Left ventricle myocardium inferior (tissue), 1 donor: ENCODE data around the gene FNDC3B. TPM values are rescaled to one million over a fixed set of nuclear protein-coding genes. Genes with fewer than 3 reads are reported as not detected.

Experiments used
- DNase-seq: peaks from one replicate; pipeline ENCODE4 v3.0.0-alpha.2; 2020
- H3K27ac ChIP-seq: fragments of 200-600 bp; replicated peaks from 2 replicates; pipeline ENCODE4 v1.8.0; 2021
- H3K27me3 ChIP-seq: fragments of 200-600 bp; 2 replicates; pipeline ENCODE4 v1.8.0; 2021; ENCODE audit warnings: low read depth
- H3K36me3 ChIP-seq: fragments of 200-600 bp; 2 replicates; pipeline ENCODE4 v1.8.0; 2021
- H3K4me1 ChIP-seq: fragments of 200-600 bp; 2 replicates; pipeline ENCODE4 v1.8.0; 2021
- H3K4me3 ChIP-seq: fragments of 200-600 bp; 2 replicates; pipeline ENCODE4 v1.8.0; 2021; ENCODE audit warnings: mild to moderate bottlenecking, moderate library complexity
- H3K9me3 ChIP-seq: fragments of 200-600 bp; replicated peaks from 2 replicates; pipeline ENCODE4 v1.8.0; 2021
- intact Hi-C: fragments of 100-400 bp; cut with micrococcal nuclease; formaldehyde crosslinking; loops from one replicate; pipeline ENCODE4 v1.11.0; 2022
- total RNA-seq: library from RNA; stranded (reverse); fragmentation: NEBNext Ultra II Directional; extraction: Animal tissue kit (Norgen Biotek cat#: 25700); gene quantifications from one replicate; pipeline ENCODE4 v1.2.1, GENCODE V29; 2021
- TF ChIP-seq, protein P1 (sequence below): fragments of 200-600 bp; IDR thresholded peaks from 2 replicates; pipeline ENCODE4 v1.8.0; 2021; ENCODE audit warnings: antibody characterized with exemption, mild to moderate bottlenecking, borderline replicate concordance
- donor health status: DM: no; HTN: yes; CAD: no; lungs with severe emphysema.

Gene FNDC3B
- total RNA-seq, 1 donor from 2014 or later = 75.7 TPM

GRCh38 chr3:172317984-172318383 lies 278.6 kb downstream of the FNDC3B start:
- H3K27ac ChIP-seq = peak overlapping the region; percentile 74
- H3K4me1 ChIP-seq = peaks cover 100% of the 10 kb centered on the region
- H3K9me3 ChIP-seq = no peaks in the 10 kb centered on the region
- H3K4me3 ChIP-seq = no peak overlapping the region
- H3K27me3 ChIP-seq = no peaks in the 10 kb centered on the region
- peaks cover 14% of the 10 kb centered on the region for H3K36me3 ChIP-seq
- DNase-seq = peak; percentile 62
- TF ChIP-seq, protein P1, sequence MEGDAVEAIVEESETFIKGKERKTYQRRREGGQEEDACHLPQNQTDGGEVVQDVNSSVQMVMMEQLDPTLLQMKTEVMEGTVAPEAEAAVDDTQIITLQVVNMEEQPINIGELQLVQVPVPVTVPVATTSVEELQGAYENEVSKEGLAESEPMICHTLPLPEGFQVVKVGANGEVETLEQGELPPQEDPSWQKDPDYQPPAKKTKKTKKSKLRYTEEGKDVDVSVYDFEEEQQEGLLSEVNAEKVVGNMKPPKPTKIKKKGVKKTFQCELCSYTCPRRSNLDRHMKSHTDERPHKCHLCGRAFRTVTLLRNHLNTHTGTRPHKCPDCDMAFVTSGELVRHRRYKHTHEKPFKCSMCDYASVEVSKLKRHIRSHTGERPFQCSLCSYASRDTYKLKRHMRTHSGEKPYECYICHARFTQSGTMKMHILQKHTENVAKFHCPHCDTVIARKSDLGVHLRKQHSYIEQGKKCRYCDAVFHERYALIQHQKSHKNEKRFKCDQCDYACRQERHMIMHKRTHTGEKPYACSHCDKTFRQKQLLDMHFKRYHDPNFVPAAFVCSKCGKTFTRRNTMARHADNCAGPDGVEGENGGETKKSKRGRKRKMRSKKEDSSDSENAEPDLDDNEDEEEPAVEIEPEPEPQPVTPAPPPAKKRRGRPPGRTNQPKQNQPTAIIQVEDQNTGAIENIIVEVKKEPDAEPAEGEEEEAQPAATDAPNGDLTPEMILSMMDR = no peak
- intact Hi-C loops = no loop called here

GRCh38 chr3:172319595-172319994 lies 280.2 kb downstream of the FNDC3B start:
- intact Hi-C loops = no loop called here
- Histone ChIP-seq H3K36me3 (peaks cover 18% of the 10 kb centered on the region), H3K27me3 (no peaks in the 10 kb centered on the region), H3K4me1 (peaks cover 98% of the 10 kb centered on the region), H3K27ac (peak overlapping the region; percentile 74), H3K4me3 (no peak overlapping the region), H3K9me3 (no peaks in the 10 kb centered on the region)
- DNase-seq = no peak
- TF ChIP-seq, protein P1 = no peak

DNA sequence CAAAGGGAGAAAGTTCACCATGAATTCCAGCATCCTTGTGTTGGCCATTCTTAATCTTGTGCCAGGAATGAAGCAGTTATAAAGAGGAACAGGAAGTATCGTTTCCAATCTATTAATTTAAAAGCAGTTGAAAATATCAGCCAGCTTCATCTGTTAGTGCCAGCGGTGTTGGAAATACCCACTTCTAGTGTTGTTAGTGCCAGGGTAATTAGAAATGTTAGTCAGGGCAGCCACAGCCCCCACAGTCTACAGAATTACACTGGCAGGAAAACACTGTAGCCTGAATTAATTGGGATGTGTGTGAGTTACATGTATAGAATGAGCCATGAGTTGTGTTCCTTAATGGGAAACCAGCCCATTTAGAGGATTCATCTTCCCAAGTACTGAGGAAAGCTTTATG lies 281.1 kb downstream of the FNDC3B start:
- intact Hi-C loops = no loop called here
- H3K27me3 ChIP-seq = no peaks in the 10 kb centered on the region
- H3K36me3 ChIP-seq = peaks cover 25% of the 10 kb centered on the region
- no peak overlapping the region for H3K4me3 ChIP-seq
- peaks cover 98% of the 10 kb centered on the region for H3K4me1 ChIP-seq
- H3K27ac ChIP-seq = peak overlapping the region; percentile 74
- H3K9me3 ChIP-seq = no peaks in the 10 kb centered on the region
- DNase-seq = no peak
- TF ChIP-seq, protein P1 = no peak

DNA sequence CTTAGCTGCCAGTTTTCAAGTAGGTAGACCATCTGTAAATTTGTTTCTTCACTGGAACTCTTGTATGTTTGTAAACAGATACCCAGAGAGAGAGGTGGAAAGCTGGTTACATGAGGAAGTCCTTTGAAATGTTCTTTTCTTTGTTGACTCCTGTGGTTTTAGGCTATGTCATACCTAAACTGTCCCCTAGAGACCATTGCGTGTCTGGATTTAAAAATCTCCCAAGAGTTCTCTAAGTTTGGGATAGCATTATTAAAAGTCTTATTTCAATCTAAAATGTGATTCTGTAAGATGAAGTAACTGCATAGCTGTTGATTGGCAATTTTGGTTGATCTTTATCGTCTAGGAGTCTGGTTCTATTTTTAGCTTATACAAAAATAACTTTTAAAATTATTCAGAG lies 281.7 kb downstream of the FNDC3B start:
- DNase-seq = no peak
- peaks cover 29% of the 10 kb centered on the region for H3K36me3 ChIP-seq
- H3K27me3 ChIP-seq = no peaks in the 10 kb centered on the region
- peaks cover 94% of the 10 kb centered on the region for H3K4me1 ChIP-seq
- no peaks in the 10 kb centered on the region for H3K9me3 ChIP-seq
- TF ChIP-seq, protein P1 = no peak
- H3K4me3 ChIP-seq = no peak overlapping the region
- peak overlapping the region; percentile 74 for H3K27ac ChIP-seq
- intact Hi-C loops = no loop called here

GRCh38 chr3:172323894-172324610 lies 284.7 kb downstream of the FNDC3B start:
- DNase-seq = peak; percentile 34
- TF ChIP-seq, protein P1 = no peak
- Histone ChIP-seq H3K9me3 (no peaks in the 10 kb centered on the region), H3K36me3 (peaks cover 34% of the 10 kb centered on the region), H3K27ac (peak overlapping the region; percentile 74), H3K4me1 (peaks cover 64% of the 10 kb centered on the region), H3K4me3 (no peak overlapping the region), H3K27me3 (no peaks in the 10 kb centered on the region)
- intact Hi-C loops = no loop called here
